OCI-LY1 (cell line): Measurements from ENCODE around the gene MRPS11.

Experiments used
- EZH2 ChIP-seq: fragments of 200-600 bp; sonication (generic), shearing (Covaris generic); IDR thresholded peaks from 2 replicates; pipeline ENCODE4 v1.8.0; 2017; ENCODE audit warnings: borderline replicate concordance, mixed run types, mild to moderate bottlenecking, antibody characterized with exemption, low read length, moderate library complexity, mixed read lengths
- TF ChIP-seq, protein P1 (sequence below): fragments of 200-600 bp; sonication (generic), shearing (Covaris generic); IDR thresholded peaks from 2 replicates; pipeline ENCODE4 v1.5.1; 2017; ENCODE audit warnings: mild to moderate bottlenecking, antibody characterized with exemption, low read length, moderate library complexity, mixed read lengths

- TF ChIP-seq, protein P1, sequence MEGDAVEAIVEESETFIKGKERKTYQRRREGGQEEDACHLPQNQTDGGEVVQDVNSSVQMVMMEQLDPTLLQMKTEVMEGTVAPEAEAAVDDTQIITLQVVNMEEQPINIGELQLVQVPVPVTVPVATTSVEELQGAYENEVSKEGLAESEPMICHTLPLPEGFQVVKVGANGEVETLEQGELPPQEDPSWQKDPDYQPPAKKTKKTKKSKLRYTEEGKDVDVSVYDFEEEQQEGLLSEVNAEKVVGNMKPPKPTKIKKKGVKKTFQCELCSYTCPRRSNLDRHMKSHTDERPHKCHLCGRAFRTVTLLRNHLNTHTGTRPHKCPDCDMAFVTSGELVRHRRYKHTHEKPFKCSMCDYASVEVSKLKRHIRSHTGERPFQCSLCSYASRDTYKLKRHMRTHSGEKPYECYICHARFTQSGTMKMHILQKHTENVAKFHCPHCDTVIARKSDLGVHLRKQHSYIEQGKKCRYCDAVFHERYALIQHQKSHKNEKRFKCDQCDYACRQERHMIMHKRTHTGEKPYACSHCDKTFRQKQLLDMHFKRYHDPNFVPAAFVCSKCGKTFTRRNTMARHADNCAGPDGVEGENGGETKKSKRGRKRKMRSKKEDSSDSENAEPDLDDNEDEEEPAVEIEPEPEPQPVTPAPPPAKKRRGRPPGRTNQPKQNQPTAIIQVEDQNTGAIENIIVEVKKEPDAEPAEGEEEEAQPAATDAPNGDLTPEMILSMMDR, result no peak
- TF ChIP-seq EZH2, result no peak
Measured at GRCh38 chr15:88472225-88472624, 4.7 kb downstream of the MRPS11 start.
